Endothelial cell of umbilical vein (primary cell): ENCODE measurements around the gene RPA1. TPM values are rescaled to one million over a fixed set of nuclear protein-coding genes. Genes with fewer than 3 reads are reported as not detected.

Experiments
- BruUV-seq: library from RNA; stranded (reverse); fragments of 400-500 nt; replicated peaks from 2 replicates; lab custom pipeline; 2021; lab: Mats Ljungman, UMichigan
- CTCF ChIA-PET: fragments of 300-600, 350-600 bp; sonication (Branson Sonifier 250); formaldehyde crosslinking; loops from one replicate; lab custom pipeline; 2021; ENCODE audit warnings: antibody characterized with exemption, inconsistent platforms; lab: Charles Lee
- POLR2A ChIA-PET: fragments of 300-600, 350-600 bp; sonication (Branson Sonifier 250); formaldehyde crosslinking; loops from one replicate; lab custom pipeline; 2021; ENCODE audit warnings: antibody characterized with exemption, inconsistent platforms; lab: Charles Lee
- DNase-seq: peaks from one replicate; pipeline ENCODE4 v3.0.0-alpha.2; 2011; ENCODE audit warnings: low read depth, low spot score
- FAIRE-seq: peaks from 2 replicates; lab custom pipeline; 2011; peaks lifted over from hg19 to GRCh38; lab: Jason Lieb, UNC
- H2AFZ ChIP-seq: 2 replicates; pipeline ENCODE4 v1.6.0; 2012; ENCODE audit warnings: low read depth, low read length, control low read depth, inconsistent platforms
- H3K27ac ChIP-seq: 2 replicates; pipeline ENCODE4 v1.5.1; 2011; ENCODE audit warnings: low read depth, mild to moderate bottlenecking, control low read depth, low read length, moderate library complexity; ENCODE audit not compliant: insufficient read depth
- H3K27me3 ChIP-seq, 2 experiments: 2 replicates each; pipeline versions ENCODE4 v1.6.0 to v1.6.1; 2011; ENCODE audit warnings: low read length in 2 of 2, mixed read lengths in 1 of 2; ENCODE audit not compliant: control insufficient read depth in 2 of 2, insufficient read depth in 2 of 2
- H3K36me3 ChIP-seq, 2 experiments: 2 replicates in 1 of 2; 3 replicates in 1 of 2; pipeline ENCODE4 v1.5.1; 2011; ENCODE audit warnings: low read length in 2 of 2, mild to moderate bottlenecking in 1 of 2, moderate library complexity in 1 of 2; ENCODE audit not compliant: control insufficient read depth in 2 of 2, insufficient read depth in 2 of 2; ENCODE audit errors: extremely low read depth in 1 of 2
- H3K4me1 ChIP-seq: 3 replicates; pipeline ENCODE4 v1.5.1; 2011; ENCODE audit warnings: mild to moderate bottlenecking, low read length; ENCODE audit not compliant: control insufficient read depth, insufficient read depth; ENCODE audit errors: extremely low read depth
- H3K4me2 ChIP-seq: 2 replicates; pipeline ENCODE4 v1.6.1; 2011; ENCODE audit warnings: low read length, control low read depth, mixed read lengths; ENCODE audit not compliant: insufficient read depth
- H3K4me3 ChIP-seq, 3 experiments: fragments of 200-600 bp in 1 of 3; sonication (generic), shearing (Covaris generic) in 1 of 3; replicated peaks in 1 of 3; 2 replicates each; pipeline ENCODE4 v1.5.1; 2011 to 2016; ENCODE audit warnings: control low read depth in 3 of 3, low read length in 3 of 3, mild to moderate bottlenecking in 2 of 3, inconsistent platforms in 1 of 3, low read depth in 1 of 3, moderate library complexity in 1 of 3; ENCODE audit not compliant: insufficient read depth in 1 of 3
- H3K79me2 ChIP-seq: 2 replicates; pipeline ENCODE4 v1.6.0; 2012; ENCODE audit warnings: low read length, inconsistent platforms; ENCODE audit not compliant: control insufficient read depth, insufficient read depth
- H3K9ac ChIP-seq: replicated peaks from 2 replicates; pipeline ENCODE3; 2011; ENCODE audit warnings: low read length, control low read depth; ENCODE audit not compliant: insufficient read depth; ENCODE audit errors: extremely low read depth
- H3K9me1 ChIP-seq: replicated peaks from 3 replicates; pipeline ENCODE4 v1.6.0; 2011; ENCODE audit warnings: mild to moderate bottlenecking, low read length; ENCODE audit not compliant: control insufficient read depth, insufficient read depth; ENCODE audit errors: extremely low read depth
- H3K9me3 ChIP-seq: replicated peaks from 2 replicates; pipeline ENCODE4 v1.5.1; 2012; ENCODE audit warnings: low read length, inconsistent platforms; ENCODE audit not compliant: control insufficient read depth, insufficient read depth
- H4K20me1 ChIP-seq: replicated peaks from 2 replicates; pipeline ENCODE3; 2011; ENCODE audit warnings: mild to moderate bottlenecking, low read length; ENCODE audit not compliant: control insufficient read depth, insufficient read depth; ENCODE audit errors: extremely low read depth
- CTCF ChIP-seq, 2 donors: IDR thresholded peaks; 1 replicate in 1 of 2; 2 replicates in 1 of 2; pipeline ENCODE4 v1.5.1; 2011; ENCODE audit warnings: low read length in 2 of 2, mild to moderate bottlenecking in 2 of 2, moderate library complexity in 2 of 2, control low read depth in 1 of 2, inconsistent platforms in 1 of 2, low read depth in 1 of 2; ENCODE audit not compliant: insufficient read depth in 1 of 2; ENCODE audit errors: extremely low read depth in 1 of 2
- EZH2 ChIP-seq: IDR thresholded peaks from 2 replicates; pipeline ENCODE4 v1.6.1; 2012; ENCODE audit warnings: borderline replicate concordance, low read depth, mild to moderate bottlenecking, moderate library complexity, low read length, inconsistent platforms; ENCODE audit not compliant: severe bottlenecking
- FOS ChIP-seq: IDR thresholded peaks from 2 replicates; pipeline ENCODE4 v1.6.1; 2011; ENCODE audit warnings: mild to moderate bottlenecking, low read length, moderate library complexity, borderline replicate concordance; ENCODE audit not compliant: insufficient read depth
- GATA2 ChIP-seq: IDR thresholded peaks from 2 replicates; pipeline ENCODE4 v1.7.0; 2011; ENCODE audit warnings: low read depth, mild to moderate bottlenecking, moderate library complexity, mixed read lengths, low read length; ENCODE audit not compliant: insufficient read length, insufficient read depth
- JUN ChIP-seq: IDR thresholded peaks from 2 replicates; pipeline ENCODE4 v1.6.1; 2011; ENCODE audit warnings: borderline replicate concordance, low read depth; ENCODE audit not compliant: insufficient read length, insufficient read depth
- MYC ChIP-seq: IDR thresholded peaks from one replicate; pipeline ENCODE4 v1.6.1; 2011; ENCODE audit warnings: mild to moderate bottlenecking, low read depth, low read length
- POLR2A ChIP-seq: IDR thresholded peaks from 2 replicates; pipeline ENCODE4 v1.6.1; 2012; ENCODE audit warnings: low read depth, mild to moderate bottlenecking, control low read depth, low read length
- POLR2AphosphoS5 ChIP-seq: IDR thresholded peaks from 2 replicates; pipeline ENCODE4 v1.6.1; 2012; ENCODE audit warnings: low read depth, mild to moderate bottlenecking, control low read depth, low read length, moderate library complexity; ENCODE audit not compliant: insufficient read depth
- dilution Hi-C: fragments of 300-500 bp; cut with MboI; formaldehyde crosslinking; loops from one replicate; pipeline ENCODE4 v1.15.0; 2019; ENCODE audit warnings: low sequenced_read_pairs; ENCODE audit not compliant: extremely low pct_ligation_motif_present
- intact Hi-C: fragments of 100-400 bp; cut with micrococcal nuclease; formaldehyde crosslinking; loops from one replicate; pipeline ENCODE4 v1.10.0; 2022
- polyA plus RNA-seq, 4 experiments: library from polyadenylated mRNA; depleted of rRNA in 3 of 4; stranded (reverse) in 3 of 4; unstranded in 1 of 4; fragments of >200 nt; gene quantifications; 2 replicates each; pipeline versions ENCODE4 v1.2.1 to v1.2.3, GENCODE V29; 2011 to 2012; ENCODE audit warnings: missing spikeins in 1 of 4
- total RNA-seq: library from RNA; stranded (reverse); gene quantifications from 2 replicates; pipeline ENCODE4 v1.2.3, GENCODE V29; 2021
- TF ChIP-seq, protein P1 (sequence below): IDR thresholded peaks from 2 replicates; pipeline ENCODE4 v1.6.1; 2011; ENCODE audit not compliant: insufficient read depth, insufficient read length

RPA1 gene
- total and polyA plus RNA-seq, 2 donors (not counting 3 experiments of a cell fraction or from before 2014, with no cell fraction given): 50.5 to 123 TPM

- H3K36me3 ChIP-seq: peaks cover 8 to 10% of the 10 kb centered on the region in 2 experiments
- H3K79me2 ChIP-seq: peaks cover 35% of the 10 kb centered on the region
- H3K27ac ChIP-seq: no peak overlapping the region
- no peaks in the 10 kb centered on the region for H3K9me3 ChIP-seq
- ChIA-PET CTCF (interaction anchor here (0.8 to 1.3 kb wide), 5 partner anchors 10 to 119 kb away, joined by 3 to 6 read pairs (median 4); partner anchors contain the start of genes RPA1 and SMYD4), POLR2A (no interaction called here)
- TF ChIP-seq CTCF (IDR thresholded peaks at IDR 0.05; ENCODE audit: extremely low read depth in 1 of 2, insufficient read depth in 1 of 2, low read depth in 1 of 2, low read length in 2 of 2): no peak
- TF ChIP-seq, protein P1, sequence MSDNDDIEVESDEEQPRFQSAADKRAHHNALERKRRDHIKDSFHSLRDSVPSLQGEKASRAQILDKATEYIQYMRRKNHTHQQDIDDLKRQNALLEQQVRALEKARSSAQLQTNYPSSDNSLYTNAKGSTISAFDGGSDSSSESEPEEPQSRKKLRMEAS: no peak
- no peak for TF ChIP-seq POLR2A
- no peak for TF ChIP-seq EZH2
- no peak for TF ChIP-seq GATA2
- TF ChIP-seq POLR2AphosphoS5: no peak
- TF ChIP-seq JUN: no peak
- no peak for TF ChIP-seq FOS
- no peak for TF ChIP-seq MYC
- no peak overlapping the region for H3K4me3 ChIP-seq
- DNase-seq (no peak), FAIRE-seq (no peak)
- BruUV-seq: no TSS peak
- no peak overlapping the region for H2AFZ ChIP-seq
- dilution Hi-C loops (no loop called here), intact Hi-C loops (no loop called here)
- H3K9me1 ChIP-seq: no peaks in the 10 kb centered on the region
- no peaks in the 10 kb centered on the region for H3K4me1 ChIP-seq
- no peaks in the 10 kb centered on the region for H3K27me3 ChIP-seq
- no peak overlapping the region for H3K9ac ChIP-seq
- no peaks in the 10 kb centered on the region for H4K20me1 ChIP-seq
- H3K4me2 ChIP-seq: no peak overlapping the region
Observed at GRCh38 chr17:1839516-1839915, 9.7 kb downstream of the RPA1 start.
